Spleen (tissue), 11 donors: Measurements from ENCODE around the gene AMBRA1. TPM values are rescaled to one million over a fixed set of nuclear protein-coding genes. Genes with fewer than 3 reads are reported as not detected.

ENCODE experiments used
- DNase-seq: peaks from one replicate; pipeline ENCODE4 v3.0.0-alpha.2; 2020
- H3K27ac ChIP-seq, 8 donors: fragments of 200-600 bp; sonication (generic) in 7 of 8; 1 replicate in 4 of 8; 2 replicates in 4 of 8; pipeline versions ENCODE4 v1.5.0 to v1.8.0; 2016 to 2021; ENCODE audit warnings: inconsistent platforms in 4 of 8, mild to moderate bottlenecking in 4 of 8, moderate library complexity in 1 of 8
- H3K27me3 ChIP-seq, 7 donors: fragments of 200-600 bp; sonication (generic) in 6 of 7; replicated peaks in 1 of 7; 1 replicate in 4 of 7; 2 replicates in 3 of 7; pipeline versions ENCODE4 v1.5.0 to v1.8.0; 2016 to 2021; ENCODE audit warnings: inconsistent platforms in 3 of 7, mild to moderate bottlenecking in 1 of 7
- H3K36me3 ChIP-seq, 6 donors: fragments of 200-600 bp; sonication (generic) in 5 of 6; 1 replicate in 4 of 6; 2 replicates in 2 of 6; pipeline versions ENCODE4 v1.5.0 to v1.8.0; 2016 to 2021; ENCODE audit warnings: inconsistent platforms in 2 of 6
- H3K4me1 ChIP-seq, 6 donors: fragments of 200-600 bp; sonication (generic) in 5 of 6; 1 replicate in 3 of 6; 2 replicates in 3 of 6; pipeline versions ENCODE4 v1.5.0 to v1.8.0; 2016 to 2021; ENCODE audit warnings: inconsistent platforms in 3 of 6
- H3K4me3 ChIP-seq, 8 donors: fragments of 200-600 bp; sonication (generic) in 7 of 8; 1 replicate in 4 of 8; 2 replicates in 4 of 8; pipeline versions ENCODE4 v1.5.0 to v1.8.0; 2016 to 2021; ENCODE audit warnings: inconsistent platforms in 4 of 8, mild to moderate bottlenecking in 4 of 8, moderate library complexity in 2 of 8
- H3K9me3 ChIP-seq, 8 donors: fragments of 200-600 bp; sonication (generic) in 7 of 8; 1 replicate in 4 of 8; 2 replicates in 4 of 8; pipeline versions ENCODE4 v1.5.0 to v1.8.0; 2016 to 2021; ENCODE audit warnings: inconsistent platforms in 4 of 8
- CTCF ChIP-seq, 11 experiments: fragments of 200-600 bp in 7 of 11; fragments of 450-650 bp in 4 of 11; sonication (generic) in 4 of 11; IDR thresholded peaks in 8 of 11; conservative IDR thresholded peaks in 3 of 11; 1 replicate in 7 of 11; 2 replicates in 4 of 11; pipeline versions ENCODE4 v1.4.0 to v1.8.0; 2016 to 2021; ENCODE audit warnings: antibody characterized with exemption in 11 of 11, inconsistent platforms in 4 of 11, mild to moderate bottlenecking in 1 of 11
- POLR2A ChIP-seq, 3 donors: fragments of 450-650 bp; IDR thresholded peaks; one replicate each; pipeline ENCODE4 v1.5.1; 2017; ENCODE audit warnings: antibody characterized with exemption in 3 of 3, mild to moderate bottlenecking in 1 of 3
- POLR2AphosphoS5 ChIP-seq, 3 donors: sonication (generic); formaldehyde crosslinking; IDR thresholded peaks; one replicate each; pipeline ENCODE4 v1.5.1; 2017; ENCODE audit warnings: antibody characterized with exemption in 3 of 3
- WGBS, 5 donors: extraction: QIAGEN DNeasy Blood & Tissue Kit in 3 of 5; methylation state at CpG; one replicate each; pipeline versions ENCODE4 v1.1.5 to v1.1.7; 2013 to 2018; 5-methylcytosine and 5-hydroxymethylcytosine counted together
- intact Hi-C: fragments of 100-400 bp; cut with DNase I; formaldehyde crosslinking; loops from one replicate; pipeline ENCODE4 v1.15.0; 2023; ENCODE audit warnings: low total_unique reads
- polyA plus RNA-seq, 3 donors: library from polyadenylated mRNA; stranded (reverse); fragments of 200-250 nt; gene quantifications; one replicate each; pipeline ENCODE4 v1.2.1, GENCODE V29; 2013
- total RNA-seq, 7 donors: library from RNA; depleted of rRNA in 3 of 7; stranded (reverse); fragments of >200 nt in 3 of 7; fragmentation: NEBNext Ultra II Directional in 4 of 7; extraction: Animal tissue kit (Norgen Biotek cat#: 25700) in 4 of 7; gene quantifications; one replicate each; pipeline versions ENCODE4 v1.1.0 to v1.2.1, GENCODE V29; 2016 to 2021
- donor health status: healthy with polysubstance abuse.
- donor health status: DM: no; HTN: no; CAD: no; lungs with moderate emphysema.
- donor health status: DM: no; HTN: no; CAD: no.
- donor health status: Bipolar disorder and iron deficiency.
- donor health status: healthy.
- donor health status: DM: no; HTN: no; CAD: no.
- donor health status: DM: yes; HTN: yes; CAD: no.

Gene AMBRA1
- total and polyA plus RNA-seq, 10 donors: 3.6 to 54.6 (median 37.7) TPM

- Histone ChIP-seq H3K4me3 (no peak overlapping the region), H3K27ac (peak overlapping the region; percentile 2 to 92 (median 78)), H3K36me3 (peaks cover 0 to 33% (median under 1%) of the 10 kb centered on the region in 6 donors), H3K9me3 (no peaks in the 10 kb centered on the region), H3K27me3 (no peaks in the 10 kb centered on the region), H3K4me1 (peaks cover 45 to 95% (median 83%) of the 10 kb centered on the region in 6 donors)
- TF ChIP-seq CTCF (IDR thresholded peaks at IDR 0.05 in 8 of 11, conservative IDR thresholded peaks at IDR 0.05 in 3 of 11) (no peak), POLR2A (IDR thresholded peaks at IDR 0.05) (no peak), POLR2AphosphoS5 (IDR thresholded peaks at IDR 0.05) (no peak)
- no peak for DNase-seq
- WGBS, 5 donors: 56 to 77% (median 69%) methylated on average over 3 of the region's 3 CpGs
- intact Hi-C loops: no loop called here
These were observed 243.1 kb downstream of the AMBRA1 start for GRCh38 chr11:46350695-46351094.

GRCh38 chr11:46348566-46349401 lies 245.0 kb downstream of the AMBRA1 start:
- no peaks in the 10 kb centered on the region for H3K27me3 ChIP-seq
- peak overlapping the region; percentile 41 to 92 (median 80) for H3K27ac ChIP-seq
- no peaks in the 10 kb centered on the region for H3K9me3 ChIP-seq
- TF ChIP-seq CTCF (IDR thresholded peaks at IDR 0.05 in 8 of 11, conservative IDR thresholded peaks at IDR 0.05 in 3 of 11) (no peak), POLR2A (IDR thresholded peaks at IDR 0.05) (no peak), POLR2AphosphoS5 (IDR thresholded peaks at IDR 0.05) (peak in 2 of 3 donors; percentile 62 to 73)
- WGBS, 5 donors: 20 to 23% (median 21%) methylated on average over 18 of the region's 18 CpGs
- peak; percentile 89 for DNase-seq
- intact Hi-C loops: no loop called here
- peaks cover 0 to 22% (median 0%) of the 10 kb centered on the region in 6 donors for H3K36me3 ChIP-seq
- H3K4me1 ChIP-seq: peaks cover 52 to 94% (median 86%) of the 10 kb centered on the region in 6 donors
- H3K4me3 ChIP-seq: peak overlapping the region; percentile 66 to 96 (median 78)

DNA sequence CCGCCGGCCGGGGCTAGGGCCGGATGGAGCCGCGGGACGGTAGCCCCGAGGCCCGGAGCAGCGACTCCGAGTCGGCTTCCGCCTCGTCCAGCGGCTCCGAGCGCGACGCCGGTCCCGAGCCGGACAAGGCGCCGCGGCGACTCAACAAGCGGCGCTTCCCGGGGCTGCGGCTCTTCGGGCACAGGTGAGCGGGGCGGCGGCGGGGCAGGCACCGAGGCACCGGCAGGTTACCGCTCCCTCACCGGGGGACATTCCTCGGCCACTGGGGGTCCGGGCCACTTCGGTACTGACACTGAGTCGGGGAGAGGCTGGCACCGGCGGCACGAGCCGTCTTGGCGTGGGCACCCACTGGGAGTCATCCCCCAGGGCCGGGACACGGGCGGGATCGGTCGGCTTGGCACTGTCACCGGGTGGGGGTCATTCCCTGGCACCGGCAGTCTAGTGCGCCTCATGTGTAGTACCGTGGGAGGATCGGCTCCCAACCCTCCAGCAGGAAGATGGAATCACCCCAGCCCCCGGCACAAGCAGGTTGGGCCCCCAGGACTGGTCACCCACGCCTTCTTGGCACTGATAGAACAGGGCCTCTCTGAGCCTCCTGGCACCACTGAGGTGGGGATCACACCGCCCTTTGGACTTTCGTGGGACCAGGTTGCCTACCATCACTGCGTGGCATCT lies 246.0 kb downstream of the AMBRA1 start:
- no peaks in the 10 kb centered on the region for H3K27me3 ChIP-seq
- no peaks in the 10 kb centered on the region for H3K9me3 ChIP-seq
- H3K27ac ChIP-seq: peak overlapping the region; percentile 24 to 92 (median 80)
- peaks cover 51 to 94% (median 78%) of the 10 kb centered on the region in 6 donors for H3K4me1 ChIP-seq
- TF ChIP-seq CTCF (IDR thresholded peaks at IDR 0.05 in 8 of 11, conservative IDR thresholded peaks at IDR 0.05 in 3 of 11): no peak
- TF ChIP-seq POLR2AphosphoS5 (IDR thresholded peaks at IDR 0.05): no peak
- TF ChIP-seq POLR2A (IDR thresholded peaks at IDR 0.05): no peak
- H3K36me3 ChIP-seq: peaks cover 0 to 15% (median 0%) of the 10 kb centered on the region in 6 donors
- intact Hi-C loops: no loop called here
- 2 to 26% (median 13%) methylated on average over 41 to 63 of the region's 63 CpGs for WGBS, 5 donors
- H3K4me3 ChIP-seq: peak overlapping the region; percentile 66 to 96 (median 78)
- DNase-seq: peak; percentile 94
